ENCODE results near the gene TGFB2. TPM values are rescaled to one million over a fixed set of nuclear protein-coding genes. Genes with fewer than 3 reads are reported as not detected.

Gene TGFB2
- total and polyA plus RNA-seq, 2 experiments from 2014 or later, result 0.31 to 1.4 TPM

DNA sequence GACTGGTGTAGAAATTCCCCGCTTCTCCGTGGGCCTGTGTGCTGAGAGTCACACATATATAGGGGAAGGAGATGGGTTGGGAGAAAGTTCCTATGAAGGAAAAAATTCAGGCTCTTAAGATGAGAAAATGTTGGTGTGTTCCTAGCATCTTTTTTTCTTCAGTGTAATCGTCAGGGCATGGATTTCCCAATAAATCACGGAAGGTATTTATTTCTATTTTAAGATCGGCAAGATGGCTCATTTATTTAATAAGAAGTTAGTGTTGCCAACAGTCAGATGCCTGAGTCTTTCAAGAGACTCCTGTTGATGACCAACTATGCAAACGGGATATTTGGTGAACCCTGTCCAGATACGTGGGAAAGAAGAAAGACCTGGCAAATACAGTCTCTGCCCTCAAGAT lies 58.2 kb downstream of the TGFB2 start (continued):
- TF ChIP-seq, protein P1, sequence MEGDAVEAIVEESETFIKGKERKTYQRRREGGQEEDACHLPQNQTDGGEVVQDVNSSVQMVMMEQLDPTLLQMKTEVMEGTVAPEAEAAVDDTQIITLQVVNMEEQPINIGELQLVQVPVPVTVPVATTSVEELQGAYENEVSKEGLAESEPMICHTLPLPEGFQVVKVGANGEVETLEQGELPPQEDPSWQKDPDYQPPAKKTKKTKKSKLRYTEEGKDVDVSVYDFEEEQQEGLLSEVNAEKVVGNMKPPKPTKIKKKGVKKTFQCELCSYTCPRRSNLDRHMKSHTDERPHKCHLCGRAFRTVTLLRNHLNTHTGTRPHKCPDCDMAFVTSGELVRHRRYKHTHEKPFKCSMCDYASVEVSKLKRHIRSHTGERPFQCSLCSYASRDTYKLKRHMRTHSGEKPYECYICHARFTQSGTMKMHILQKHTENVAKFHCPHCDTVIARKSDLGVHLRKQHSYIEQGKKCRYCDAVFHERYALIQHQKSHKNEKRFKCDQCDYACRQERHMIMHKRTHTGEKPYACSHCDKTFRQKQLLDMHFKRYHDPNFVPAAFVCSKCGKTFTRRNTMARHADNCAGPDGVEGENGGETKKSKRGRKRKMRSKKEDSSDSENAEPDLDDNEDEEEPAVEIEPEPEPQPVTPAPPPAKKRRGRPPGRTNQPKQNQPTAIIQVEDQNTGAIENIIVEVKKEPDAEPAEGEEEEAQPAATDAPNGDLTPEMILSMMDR (conservative IDR thresholded peaks at IDR 0.05; ENCODE audit: low read depth in 2 of 2), result no peak

DNA sequence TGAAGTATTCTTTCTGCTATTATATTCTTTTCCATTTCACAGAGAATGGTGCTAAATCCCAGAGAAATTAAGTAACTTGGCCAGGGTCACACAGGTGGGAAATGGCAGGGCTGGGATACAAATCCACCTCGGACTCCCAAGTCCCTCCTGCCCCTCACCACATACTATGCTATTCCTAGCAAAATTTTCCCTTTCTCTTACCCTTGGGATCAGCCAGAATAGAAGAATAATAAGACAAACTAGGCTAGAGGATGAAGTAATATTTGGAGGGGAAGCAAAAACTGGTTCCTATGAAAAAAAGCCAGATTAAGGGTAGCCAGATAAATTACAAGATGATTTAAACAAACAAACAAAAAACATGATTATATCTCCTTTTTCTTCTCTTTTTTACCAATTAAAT lies 62.5 kb downstream of the TGFB2 start:
- H3K27me3 ChIP-seq (ENCODE audit: insufficient read depth), result no peaks in the 10 kb centered on the region
- H3K4me3 Mint-ChIP-seq, result no peak overlapping the region
- peaks cover 7% of the 10 kb centered on the region for H3K4me1 ChIP-seq (ENCODE audit: insufficient read depth)
- H3K27ac ChIP-seq (ENCODE audit: low read depth), result no peak overlapping the region
- DNase-seq (ENCODE audit: low spot score), result no peak
- H3K9me3 Mint-ChIP-seq, result no peaks in the 10 kb centered on the region
- no peaks in the 10 kb centered on the region for H4K20me1 ChIP-seq (replicated peaks; ENCODE audit: insufficient read depth)
- no peaks in the 10 kb centered on the region for H3K36me3 ChIP-seq (ENCODE audit: insufficient read depth)
- no peaks in the 10 kb centered on the region for H3K36me3 Mint-ChIP-seq (ENCODE audit: low read depth)
- no peaks in the 10 kb centered on the region for H3K27me3 Mint-ChIP-seq (ENCODE audit: insufficient read depth, low read depth, poor library complexity)
- H3F3A ChIP-seq (replicated peaks; ENCODE audit: low read depth), result no peaks in the 10 kb centered on the region
- no peak overlapping the region for H3K27ac Mint-ChIP-seq
- no peak for TF ChIP-seq EZH2phosphoT487 (IDR thresholded peaks at IDR 0.05; ENCODE audit: unreplicated experiment)
- no peak for TF ChIP-seq POLR2AphosphoS5 (IDR thresholded peaks at IDR 0.05; ENCODE audit: low read depth)
- TF ChIP-seq, protein P2, sequence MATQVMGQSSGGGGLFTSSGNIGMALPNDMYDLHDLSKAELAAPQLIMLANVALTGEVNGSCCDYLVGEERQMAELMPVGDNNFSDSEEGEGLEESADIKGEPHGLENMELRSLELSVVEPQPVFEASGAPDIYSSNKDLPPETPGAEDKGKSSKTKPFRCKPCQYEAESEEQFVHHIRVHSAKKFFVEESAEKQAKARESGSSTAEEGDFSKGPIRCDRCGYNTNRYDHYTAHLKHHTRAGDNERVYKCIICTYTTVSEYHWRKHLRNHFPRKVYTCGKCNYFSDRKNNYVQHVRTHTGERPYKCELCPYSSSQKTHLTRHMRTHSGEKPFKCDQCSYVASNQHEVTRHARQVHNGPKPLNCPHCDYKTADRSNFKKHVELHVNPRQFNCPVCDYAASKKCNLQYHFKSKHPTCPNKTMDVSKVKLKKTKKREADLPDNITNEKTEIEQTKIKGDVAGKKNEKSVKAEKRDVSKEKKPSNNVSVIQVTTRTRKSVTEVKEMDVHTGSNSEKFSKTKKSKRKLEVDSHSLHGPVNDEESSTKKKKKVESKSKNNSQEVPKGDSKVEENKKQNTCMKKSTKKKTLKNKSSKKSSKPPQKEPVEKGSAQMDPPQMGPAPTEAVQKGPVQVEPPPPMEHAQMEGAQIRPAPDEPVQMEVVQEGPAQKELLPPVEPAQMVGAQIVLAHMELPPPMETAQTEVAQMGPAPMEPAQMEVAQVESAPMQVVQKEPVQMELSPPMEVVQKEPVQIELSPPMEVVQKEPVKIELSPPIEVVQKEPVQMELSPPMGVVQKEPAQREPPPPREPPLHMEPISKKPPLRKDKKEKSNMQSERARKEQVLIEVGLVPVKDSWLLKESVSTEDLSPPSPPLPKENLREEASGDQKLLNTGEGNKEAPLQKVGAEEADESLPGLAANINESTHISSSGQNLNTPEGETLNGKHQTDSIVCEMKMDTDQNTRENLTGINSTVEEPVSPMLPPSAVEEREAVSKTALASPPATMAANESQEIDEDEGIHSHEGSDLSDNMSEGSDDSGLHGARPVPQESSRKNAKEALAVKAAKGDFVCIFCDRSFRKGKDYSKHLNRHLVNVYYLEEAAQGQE (IDR thresholded peaks at IDR 0.05; ENCODE audit: unreplicated experiment), result no peak
- TF ChIP-seq, protein P1 (conservative IDR thresholded peaks at IDR 0.05; ENCODE audit: low read depth in 2 of 2), result no peak
- no peaks in the 10 kb centered on the region for H3K79me2 ChIP-seq (replicated peaks; ENCODE audit: insufficient read depth)
- no peak overlapping the region for H3K4me2 ChIP-seq
- H3K9me2 ChIP-seq (ENCODE audit: insufficient read depth), result no peaks in the 10 kb centered on the region
- peaks cover 9% of the 10 kb centered on the region for H3K4me1 Mint-ChIP-seq
- ATAC-seq, result no peak
- no peak overlapping the region for H3K4me3 ChIP-seq
- no peak overlapping the region for H2AFZ ChIP-seq

DNA sequence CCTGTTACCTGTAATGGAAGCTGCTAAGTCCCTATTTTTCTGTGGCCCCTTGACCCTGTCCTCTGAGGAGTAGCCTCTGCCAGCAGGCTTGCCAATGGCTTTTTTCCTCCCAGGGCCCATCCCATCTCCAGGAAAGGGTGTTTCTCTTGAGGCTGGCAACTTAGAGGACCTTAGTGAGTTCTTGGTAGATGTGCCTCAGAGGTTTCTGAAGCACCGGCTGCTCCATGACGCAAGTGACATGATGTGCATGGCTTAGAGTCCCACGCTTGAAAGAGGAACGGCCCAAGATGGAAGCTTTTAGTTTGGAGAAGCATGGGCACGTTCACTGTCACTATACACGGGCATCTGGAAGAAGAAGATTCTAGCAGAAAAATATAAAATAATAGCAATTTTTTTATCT lies 63.0 kb downstream of the TGFB2 start:
- H3K36me3 Mint-ChIP-seq (ENCODE audit: low read depth), result no peaks in the 10 kb centered on the region
- Histone ChIP-seq H3K4me2 (no peak overlapping the region), H3K36me3 (ENCODE audit: insufficient read depth) (no peaks in the 10 kb centered on the region), H3K79me2 (replicated peaks; ENCODE audit: insufficient read depth) (no peaks in the 10 kb centered on the region), H3K27me3 (ENCODE audit: insufficient read depth) (no peaks in the 10 kb centered on the region), H3K4me3 (no peak overlapping the region), H4K20me1 (replicated peaks; ENCODE audit: insufficient read depth) (no peaks in the 10 kb centered on the region), H2AFZ (no peak overlapping the region), H3K9me2 (ENCODE audit: insufficient read depth) (no peaks in the 10 kb centered on the region), H3K4me1 (ENCODE audit: insufficient read depth) (peaks cover 2% of the 10 kb centered on the region), H3K27ac (ENCODE audit: low read depth) (no peak overlapping the region), H3F3A (replicated peaks; ENCODE audit: low read depth) (no peaks in the 10 kb centered on the region)
- H3K27me3 Mint-ChIP-seq (ENCODE audit: insufficient read depth, low read depth, poor library complexity), result peaks cover 2% of the 10 kb centered on the region
- no peak overlapping the region for H3K4me3 Mint-ChIP-seq
- H3K9me3 Mint-ChIP-seq, result no peaks in the 10 kb centered on the region
- ATAC-seq (no peak), DNase-seq (ENCODE audit: low spot score) (no peak)
- H3K4me1 Mint-ChIP-seq, result peaks cover 4% of the 10 kb centered on the region
- H3K27ac Mint-ChIP-seq, result no peak overlapping the region
- TF ChIP-seq, protein P1 (conservative IDR thresholded peaks at IDR 0.05; ENCODE audit: low read depth in 2 of 2), result no peak
- no peak for TF ChIP-seq ZNF114 (CRISPR knock-in tag; IDR thresholded peaks at IDR 0.05)
- TF ChIP-seq NANOG (IDR thresholded peaks at IDR 0.05; ENCODE audit: borderline replicate concordance), result no peak
- TF ChIP-seq STAT1 (IDR thresholded peaks at IDR 0.05; ENCODE audit: unreplicated experiment), result no peak
- no peak for TF ChIP-seq JUNB (IDR thresholded peaks at IDR 0.05; ENCODE audit: unreplicated experiment)

All from GM23338 (cell line).